Cardiac muscle cell (in vitro differentiated cells and primary cell): ENCODE data around the gene NAIF1. TPM values are rescaled to one million over a fixed set of nuclear protein-coding genes. Genes with fewer than 3 reads are reported as not detected.
"Not testable (repeated sequence)": the region's sequence is repeated elsewhere in the genome, so short reads cannot be mapped to it uniquely, and the experiment has no call there.

Experiments
- DNase-seq, 2 donors: peaks; one replicate each; pipeline versions ENCODE4 v3.0.0 to v3.0.0-alpha.2; 2010 to 2017; ENCODE audit warnings: low read depth in 1 of 2, low spot score in 1 of 2
- H3K27ac ChIP-seq: fragments of 200-600 bp; sonication (generic); 2 replicates; pipeline ENCODE4 v1.5.1; 2016
- H3K27me3 ChIP-seq: fragments of 200-600 bp; sonication (generic); 2 replicates; pipeline ENCODE4 v1.6.0; 2016; ENCODE audit warnings: control low read depth
- H3K36me3 ChIP-seq: fragments of 200-600 bp; sonication (generic); 2 replicates; pipeline ENCODE4 v1.5.1; 2016; ENCODE audit warnings: control low read depth
- H3K4me1 ChIP-seq: fragments of 200-600 bp; sonication (generic); 2 replicates; pipeline ENCODE4 v1.8.1; 2017; ENCODE audit warnings: low read depth, mild to moderate bottlenecking, mixed run types
- H3K4me3 ChIP-seq: fragments of 200-600 bp; sonication (generic); 2 replicates; pipeline ENCODE4 v1.5.1; 2016; ENCODE audit warnings: mild to moderate bottlenecking
- H3K9me3 ChIP-seq: fragments of 200-600 bp; sonication (generic); 2 replicates; pipeline ENCODE4 v1.5.1; 2017; ENCODE audit warnings: low read depth, mild to moderate bottlenecking, control low read depth
- polyA plus RNA-seq: library from polyadenylated mRNA; unstranded; fragments of >200 nt; fragmentation: Nextera tagmentation; extraction: Ambion mirVana; gene quantifications from 2 replicates; pipeline ENCODE4 v1.2.1, GENCODE V29; 2016
- total RNA-seq: library from RNA; depleted of rRNA; stranded (reverse); fragments of >200 nt; gene quantifications from 2 replicates; pipeline ENCODE4 v1.2.3, GENCODE V29; 2016
- TF ChIP-seq, protein P1 (sequence below): IDR thresholded peaks from 2 replicates; pipeline ENCODE4 v1.5.1; 2012; ENCODE audit warnings: low read depth, mild to moderate bottlenecking, low read length

Gene NAIF1
- total and polyA plus RNA-seq, 2 experiments from 2014 or later = 6.9 to 9.4 TPM

DNA sequence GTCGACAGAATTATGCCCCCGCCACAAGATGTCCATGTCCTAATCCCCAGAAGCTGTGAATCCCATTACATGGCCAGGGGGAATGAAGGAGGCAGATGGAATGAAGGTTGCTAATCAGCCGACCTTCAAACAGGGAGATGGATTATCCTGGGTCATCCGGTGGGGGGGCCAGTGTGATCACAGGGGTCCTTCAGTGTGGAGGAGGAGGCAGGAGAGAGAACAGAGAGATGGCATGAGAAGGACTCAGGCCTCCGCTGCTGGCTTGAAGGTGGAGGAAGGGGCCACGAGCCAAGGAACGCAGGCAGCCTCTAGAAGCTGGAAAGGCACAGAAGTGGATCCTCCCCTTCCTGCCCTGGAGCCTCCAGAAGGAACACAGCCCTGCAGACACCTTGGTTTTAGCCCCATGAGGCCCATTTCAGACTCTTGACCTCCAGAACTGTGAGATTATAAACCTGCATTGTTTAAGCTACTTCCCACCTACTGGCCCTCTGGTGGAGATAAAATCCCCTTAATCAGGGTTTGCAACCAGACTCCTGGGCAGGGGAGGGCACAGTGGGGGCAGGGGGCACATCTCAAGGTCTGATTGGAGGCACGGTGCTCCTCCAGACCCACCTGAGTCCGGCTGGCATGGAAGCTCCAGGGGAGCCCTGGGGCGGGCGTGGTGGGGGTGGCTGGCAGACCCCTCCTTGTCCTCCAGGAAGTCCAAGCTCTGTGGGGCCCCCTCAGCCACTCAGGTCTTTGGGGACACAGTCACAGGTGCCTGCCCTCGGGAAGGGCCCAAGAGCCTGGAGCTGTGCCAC is 46.6 kb upstream of the NAIF1 start:
- no peak for DNase-seq
- H3K27me3 ChIP-seq = no peaks in the 10 kb centered on the region
- no peak overlapping the region for H3K4me3 ChIP-seq
- no peaks in the 10 kb centered on the region for H3K9me3 ChIP-seq
- H3K4me1 ChIP-seq = peaks cover 17% of the 10 kb centered on the region
- no peak overlapping the region for H3K27ac ChIP-seq
- no peaks in the 10 kb centered on the region for H3K36me3 ChIP-seq
- TF ChIP-seq, protein P1, sequence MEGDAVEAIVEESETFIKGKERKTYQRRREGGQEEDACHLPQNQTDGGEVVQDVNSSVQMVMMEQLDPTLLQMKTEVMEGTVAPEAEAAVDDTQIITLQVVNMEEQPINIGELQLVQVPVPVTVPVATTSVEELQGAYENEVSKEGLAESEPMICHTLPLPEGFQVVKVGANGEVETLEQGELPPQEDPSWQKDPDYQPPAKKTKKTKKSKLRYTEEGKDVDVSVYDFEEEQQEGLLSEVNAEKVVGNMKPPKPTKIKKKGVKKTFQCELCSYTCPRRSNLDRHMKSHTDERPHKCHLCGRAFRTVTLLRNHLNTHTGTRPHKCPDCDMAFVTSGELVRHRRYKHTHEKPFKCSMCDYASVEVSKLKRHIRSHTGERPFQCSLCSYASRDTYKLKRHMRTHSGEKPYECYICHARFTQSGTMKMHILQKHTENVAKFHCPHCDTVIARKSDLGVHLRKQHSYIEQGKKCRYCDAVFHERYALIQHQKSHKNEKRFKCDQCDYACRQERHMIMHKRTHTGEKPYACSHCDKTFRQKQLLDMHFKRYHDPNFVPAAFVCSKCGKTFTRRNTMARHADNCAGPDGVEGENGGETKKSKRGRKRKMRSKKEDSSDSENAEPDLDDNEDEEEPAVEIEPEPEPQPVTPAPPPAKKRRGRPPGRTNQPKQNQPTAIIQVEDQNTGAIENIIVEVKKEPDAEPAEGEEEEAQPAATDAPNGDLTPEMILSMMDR = no peak

DNA sequence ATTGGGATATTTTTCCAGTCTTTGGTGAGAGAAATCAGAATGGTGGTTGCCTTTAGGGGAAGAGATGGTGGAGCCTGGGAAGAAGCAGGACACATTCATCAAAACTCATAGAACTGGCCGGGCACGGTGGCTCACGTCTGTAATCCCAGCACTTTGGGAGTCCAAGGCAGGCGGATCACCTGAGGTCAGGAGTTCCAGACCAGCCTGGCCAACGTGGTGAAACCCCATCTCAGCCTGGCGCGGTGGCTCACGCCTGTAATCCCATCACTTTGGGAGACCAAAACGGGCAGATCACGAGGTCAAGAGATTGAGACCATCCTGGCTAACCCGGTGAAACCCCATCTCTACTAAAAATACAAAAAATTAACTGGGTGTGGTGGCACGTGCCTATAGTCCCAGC is 44.6 kb upstream of the NAIF1 start:
- H3K4me1 ChIP-seq = peaks cover 19% of the 10 kb centered on the region
- not testable (repeated sequence) for H3K9me3 ChIP-seq, DNase-seq

DNA sequence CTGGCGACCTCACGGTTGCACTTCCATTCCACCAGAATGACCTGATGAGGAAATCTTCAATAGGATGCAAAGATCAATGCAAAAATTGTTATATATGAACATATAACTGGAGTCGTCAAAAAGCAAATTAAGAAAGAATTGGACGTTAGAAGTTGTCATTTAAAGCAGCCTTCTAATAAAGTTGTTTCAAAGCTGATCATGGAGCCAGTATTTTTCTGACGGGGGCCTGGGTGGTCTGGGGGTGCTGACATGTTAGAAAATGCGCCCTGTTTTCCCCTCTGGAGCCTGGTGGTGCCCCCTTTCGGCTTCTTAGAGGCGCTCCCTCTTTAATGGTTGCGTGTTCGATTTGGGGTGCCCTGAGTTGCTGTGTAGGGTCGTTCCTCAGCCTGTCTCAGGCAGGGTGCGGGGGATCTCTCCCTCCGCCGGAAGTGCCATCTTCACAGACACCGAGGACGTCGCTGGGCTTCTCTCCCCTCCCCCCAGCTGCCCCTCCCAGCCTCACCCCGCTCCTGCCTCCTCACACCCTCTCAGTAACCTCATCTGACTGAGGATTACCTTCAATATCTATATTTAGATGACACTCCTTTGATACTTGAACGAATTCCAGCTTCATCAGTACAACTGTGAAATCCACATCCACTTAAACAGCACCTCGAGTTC is 42.1 kb upstream of the NAIF1 start:
- Histone ChIP-seq H3K27me3 (no peaks in the 10 kb centered on the region), H3K27ac (peak overlapping the region; percentile 4), H3K36me3 (peaks cover 26% of the 10 kb centered on the region), H3K9me3 (no peaks in the 10 kb centered on the region), H3K4me3 (no peak overlapping the region), H3K4me1 (peaks cover 19% of the 10 kb centered on the region)
- TF ChIP-seq, protein P1 = no peak
- DNase-seq = no peak

More for the DNA sequence above, 44.6 kb upstream of the NAIF1 start:
- H3K27me3 ChIP-seq, H3K4me3 ChIP-seq, H3K36me3 ChIP-seq, H3K27ac ChIP-seq: not testable (repeated sequence)

DNA sequence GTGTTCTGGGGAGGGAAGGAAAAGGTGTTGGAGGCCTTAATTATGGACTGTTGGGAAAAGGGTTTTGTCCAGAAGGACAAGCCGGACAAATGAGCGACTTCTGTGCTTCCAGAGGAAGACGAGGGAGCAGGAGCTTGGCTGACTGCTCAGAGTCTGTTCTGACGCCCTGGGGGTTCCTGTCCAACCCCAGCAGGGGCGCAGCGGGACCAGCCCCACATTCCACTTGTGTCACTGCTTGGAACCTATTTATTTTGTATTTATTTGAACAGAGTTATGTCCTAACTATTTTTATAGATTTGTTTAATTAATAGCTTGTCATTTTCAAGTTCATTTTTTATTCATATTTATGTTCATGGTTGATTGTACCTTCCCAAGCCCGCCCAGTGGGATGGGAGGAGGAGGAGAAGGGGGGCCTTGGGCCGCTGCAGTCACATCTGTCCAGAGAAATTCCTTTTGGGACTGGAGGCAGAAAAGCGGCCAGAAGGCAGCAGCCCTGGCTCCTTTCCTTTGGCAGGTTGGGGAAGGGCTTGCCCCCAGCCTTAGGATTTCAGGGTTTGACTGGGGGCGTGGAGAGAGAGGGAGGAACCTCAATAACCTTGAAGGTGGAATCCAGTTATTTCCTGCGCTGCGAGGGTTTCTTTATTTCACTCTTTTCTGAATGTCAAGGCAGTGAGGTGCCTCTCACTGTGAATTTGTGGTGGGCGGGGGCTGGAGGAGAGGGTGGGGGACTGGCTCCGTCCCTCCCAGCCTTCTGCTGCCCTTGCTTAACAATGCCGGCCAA is 41.3 kb upstream of the NAIF1 start:
- Histone ChIP-seq H3K27me3 (no peaks in the 10 kb centered on the region), H3K27ac (peak overlapping the region; percentile 4), H3K36me3 (peaks cover 33% of the 10 kb centered on the region), H3K4me1 (peaks cover 19% of the 10 kb centered on the region), H3K4me3 (no peak overlapping the region), H3K9me3 (no peaks in the 10 kb centered on the region)
- DNase-seq = no peak
- TF ChIP-seq, protein P1 = no peak

DNA sequence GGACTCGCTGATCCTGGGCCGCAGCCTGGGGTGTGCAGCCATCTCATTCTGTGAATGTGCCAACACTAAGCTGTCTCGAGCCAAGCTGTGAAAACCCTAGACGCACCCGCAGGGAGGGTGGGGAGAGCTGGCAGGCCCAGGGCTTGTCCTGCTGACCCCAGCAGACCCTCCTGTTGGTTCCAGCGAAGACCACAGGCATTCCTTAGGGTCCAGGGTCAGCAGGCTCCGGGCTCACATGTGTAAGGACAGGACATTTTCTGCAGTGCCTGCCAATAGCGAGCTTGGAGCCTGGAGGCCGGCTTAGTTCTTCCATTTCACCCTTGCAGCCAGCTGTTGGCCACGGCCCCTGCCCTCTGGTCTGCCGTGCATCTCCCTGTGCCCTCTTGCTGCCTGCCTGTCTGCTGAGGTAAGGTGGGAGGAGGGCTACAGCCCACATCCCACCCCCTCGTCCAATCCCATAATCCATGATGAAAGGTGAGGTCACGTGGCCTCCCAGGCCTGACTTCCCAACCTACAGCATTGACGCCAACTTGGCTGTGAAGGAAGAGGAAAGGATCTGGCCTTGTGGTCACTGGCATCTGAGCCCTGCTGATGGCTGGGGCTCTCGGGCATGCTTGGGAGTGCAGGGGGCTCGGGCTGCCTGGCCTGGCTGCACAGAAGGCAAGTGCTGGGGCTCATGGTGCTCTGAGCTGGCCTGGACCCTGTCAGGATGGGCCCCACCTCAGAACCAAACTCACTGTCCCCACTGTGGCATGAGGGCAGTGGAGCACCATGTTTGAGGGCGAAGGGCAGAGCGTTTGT is 40.5 kb upstream of the NAIF1 start:
- DNase-seq = no peak
- peaks cover 34% of the 10 kb centered on the region for H3K36me3 ChIP-seq
- no peaks in the 10 kb centered on the region for H3K9me3 ChIP-seq
- H3K4me1 ChIP-seq = peaks cover 19% of the 10 kb centered on the region
- H3K4me3 ChIP-seq = no peak overlapping the region
- H3K27me3 ChIP-seq = no peaks in the 10 kb centered on the region
- peak overlapping the region; percentile 25 for H3K27ac ChIP-seq
- TF ChIP-seq, protein P1 = no peak
